CD4-positive, CD25-positive, alpha-beta regulatory T cell (primary cell): Measurements from ENCODE around the gene PDK1. TPM values are rescaled to one million over a fixed set of nuclear protein-coding genes. Genes with fewer than 3 reads are reported as not detected.

Experiments
- polyA plus RNA-seq, 4 donors: library from polyadenylated mRNA; unstranded; fragments of 300-500 nt; fragmentation: Illumina TruSeq; gene quantifications; one replicate each; pipeline ENCODE4 v1.2.3, GENCODE V29; 2021
- total RNA-seq: library from RNA; stranded (reverse); gene quantifications from one replicate; pipeline ENCODE4 v1.2.3, GENCODE V29; 2022

PDK1 gene
- total and polyA plus RNA-seq, 5 donors from 2014 or later, result 41.0 to 58.5 (median 53.0) TPM

Other genes with a start within 250 kb of the PDK1 start
- 68.5 TPM for gene ITGA6, start 128.5 kb upstream of the PDK1 start, total RNA-seq
- gene ITGA6, start 128.5 kb upstream of the PDK1 start, polyA plus RNA-seq, result 10 to 100 TPM; 39.2 to 59.4 (median 45.8) TPM
- 1.4 TPM for gene RAPGEF4, start 179.8 kb downstream of the PDK1 start, total RNA-seq
- not detected for gene RAPGEF4, start 179.8 kb downstream of the PDK1 start, polyA plus RNA-seq